A549 (cell line): ENCODE measurements around the gene SLC38A10.

Experiments used
- BHLHE40 ChIP-seq: IDR thresholded peaks from 2 replicates; pipeline ENCODE4 v1.6.1; 2012; ENCODE audit warnings: low read depth, low read length, inconsistent platforms
- CBX2 ChIP-seq: fragments of 200-600 bp; sonication (generic); IDR thresholded peaks from 2 replicates; pipeline ENCODE4 v1.6.1; 2016; ENCODE audit warnings: low read depth, mild to moderate bottlenecking, borderline replicate concordance
- CTCF ChIP-seq: fragments of >200 bp; sonication (Bioruptor Twin); formaldehyde crosslinking; IDR thresholded peaks from 3 replicates; pipeline ENCODE4 v1.5.1; 2016
- EP300 ChIP-seq, 2 experiments: fragments of >200 bp; sonication (Bioruptor Twin); formaldehyde crosslinking; IDR thresholded peaks; 2 replicates in 1 of 2; 3 replicates in 1 of 2; pipeline ENCODE4 v1.6.1; 2016 to 2017
- HDAC2 ChIP-seq: fragments of 200-600 bp; sonication (generic); IDR thresholded peaks from 2 replicates; pipeline ENCODE4 v1.6.1; 2016
- JUN ChIP-seq, 2 experiments: fragments of >200 bp; sonication (Bioruptor Twin); formaldehyde crosslinking; IDR thresholded peaks; 2 replicates in 1 of 2; 3 replicates in 1 of 2; pipeline ENCODE4 v1.6.1; 2016 to 2017
- MAX ChIP-seq: IDR thresholded peaks from 2 replicates; pipeline ENCODE4 v1.6.1; 2012
- POLR2AphosphoS2 ChIP-seq: conservative IDR thresholded peaks from 2 replicates; pipeline ENCODE4 v1.6.1; 2012; ENCODE audit warnings: low read length, improper control_type of control experiment, inconsistent platforms
- RAD21 ChIP-seq, 2 experiments: fragments of >200 bp in 1 of 2; sonication (Bioruptor Twin) in 1 of 2; formaldehyde crosslinking in 1 of 2; IDR thresholded peaks in 1 of 2; conservative IDR thresholded peaks in 1 of 2; 2 replicates in 1 of 2; 3 replicates in 1 of 2; pipeline ENCODE4 v1.6.1; 2012 to 2018; ENCODE audit warnings: inconsistent platforms in 1 of 2
- RCOR1 ChIP-seq: fragments of 150-350 bp; IDR thresholded peaks from 2 replicates; pipeline ENCODE4 v1.6.1; 2014; ENCODE audit warnings: antibody characterized with exemption, low read length, low read depth
- REST ChIP-seq: fragments of 200-600 bp; sonication (generic); IDR thresholded peaks from 2 replicates; pipeline ENCODE4 v1.6.1; 2016; ENCODE audit warnings: antibody characterized with exemption, mild to moderate bottlenecking, moderate library complexity
- RNF2 ChIP-seq: fragments of 200-600 bp; sonication (generic); IDR thresholded peaks from 2 replicates; pipeline ENCODE4 v1.6.1; 2016; ENCODE audit warnings: low read depth, mild to moderate bottlenecking, antibody characterized with exemption, moderate library complexity, borderline replicate concordance
- SMC3 ChIP-seq: fragments of >200 bp; sonication (Bioruptor Twin); formaldehyde crosslinking; IDR thresholded peaks from 3 replicates; pipeline ENCODE4 v1.6.1; 2018; ENCODE audit warnings: inconsistent platforms
- USF2 ChIP-seq: fragments of 450-650 bp; IDR thresholded peaks from 2 replicates; pipeline ENCODE4 v1.6.1; 2014; ENCODE audit warnings: antibody characterized with exemption

- TF ChIP-seq HDAC2 (no peak), EP300 (IDR thresholded peaks at IDR 0.05) (no peak), CTCF (no peak), USF2 (no peak), POLR2AphosphoS2 (no peak), RCOR1 (no peak), MAX (no peak), REST (no peak), CBX2 (no peak), SMC3 (no peak), JUN (IDR thresholded peaks at IDR 0.05) (no peak), RNF2 (no peak), BHLHE40 (no peak), RAD21 (conservative IDR thresholded peaks at IDR 0.05 in 1 of 2, IDR thresholded peaks at IDR 0.05 in 1 of 2) (no peak)
Measured at GRCh38 chr17:81223762-81224130, 71.4 kb downstream of the SLC38A10 start.
